GM08714 (cell line): ENCODE measurements around the gene ZNF414.

Experiments
- H3K4me3 ChIP-seq: fragments of 200-500 bp; sonication (Bioruptor generic); 2 replicates; pipeline ENCODE4 v1.5.1; 2014; ENCODE audit warnings: mild to moderate bottlenecking, low read length, inconsistent platforms
- ZNF274 ChIP-seq: IDR thresholded peaks from 2 replicates; pipeline ENCODE4 v1.6.1; 2012; ENCODE audit warnings: mild to moderate bottlenecking, low read depth, low read length

The ZNF414 gene

GRCh38 chr19:8490395-8490760, 23.6 kb downstream of the ZNF414 start:
- TF ChIP-seq ZNF274: no peak
- H3K4me3 ChIP-seq: no peak overlapping the region

- TF ChIP-seq ZNF274: no peak
- H3K4me3 ChIP-seq: no peak overlapping the region
These were observed 24.2 kb downstream of the ZNF414 start for GRCh38 chr19:8489561-8490394.

- TF ChIP-seq ZNF274: no peak
- no peak overlapping the region for H3K4me3 ChIP-seq
These were observed 25.6 kb downstream of the ZNF414 start for GRCh38 chr19:8488365-8488764.

- no peak for TF ChIP-seq ZNF274
- H3K4me3 ChIP-seq: no peak overlapping the region
These were observed 26.7 kb downstream of the ZNF414 start for GRCh38 chr19:8487137-8487851.

- TF ChIP-seq ZNF274: no peak
These were observed 27.3 kb downstream of the ZNF414 start for GRCh38 chr19:8486661-8487136.

GRCh38 chr19:8485561-8486371, 28.2 kb downstream of the ZNF414 start:
- no peak for TF ChIP-seq ZNF274

More at GRCh38 chr19:8486661-8487136, 27.3 kb downstream of the ZNF414 start:
- H3K4me3 ChIP-seq: no peak overlapping the region

GRCh38 chr19:8484331-8484894, 29.6 kb downstream of the ZNF414 start:
- no peak overlapping the region for H3K4me3 ChIP-seq
- TF ChIP-seq ZNF274: no peak

More at GRCh38 chr19:8485561-8486371, 28.2 kb downstream of the ZNF414 start:
- no peak overlapping the region for H3K4me3 ChIP-seq

GRCh38 chr19:8483165-8483564, 30.8 kb downstream of the ZNF414 start:
- no peak overlapping the region for H3K4me3 ChIP-seq
- TF ChIP-seq ZNF274: no peak

GRCh38 chr19:8482696-8483095, 31.3 kb downstream of the ZNF414 start:
- TF ChIP-seq ZNF274: no peak
- H3K4me3 ChIP-seq: no peak overlapping the region

- TF ChIP-seq ZNF274: no peak
These were observed 32.4 kb downstream of the ZNF414 start for GRCh38 chr19:8481616-8482015.

GRCh38 chr19:8481201-8481600, 32.8 kb downstream of the ZNF414 start:
- no peak for TF ChIP-seq ZNF274
- H3K4me3 ChIP-seq: no peak overlapping the region

More at GRCh38 chr19:8481616-8482015, 32.4 kb downstream of the ZNF414 start:
- no peak overlapping the region for H3K4me3 ChIP-seq

- H3K4me3 ChIP-seq: no peak overlapping the region
- no peak for TF ChIP-seq ZNF274
These were observed 35.4 kb downstream of the ZNF414 start for GRCh38 chr19:8478598-8478997.

- H3K4me3 ChIP-seq: no peak overlapping the region
- no peak for TF ChIP-seq ZNF274
These were observed 36.1 kb downstream of the ZNF414 start for GRCh38 chr19:8477889-8478288.

GRCh38 chr19:8476524-8476923, 37.4 kb downstream of the ZNF414 start:
- no peak overlapping the region for H3K4me3 ChIP-seq
- no peak for TF ChIP-seq ZNF274
